ENCODE data around the gene TEX38.

DNA sequence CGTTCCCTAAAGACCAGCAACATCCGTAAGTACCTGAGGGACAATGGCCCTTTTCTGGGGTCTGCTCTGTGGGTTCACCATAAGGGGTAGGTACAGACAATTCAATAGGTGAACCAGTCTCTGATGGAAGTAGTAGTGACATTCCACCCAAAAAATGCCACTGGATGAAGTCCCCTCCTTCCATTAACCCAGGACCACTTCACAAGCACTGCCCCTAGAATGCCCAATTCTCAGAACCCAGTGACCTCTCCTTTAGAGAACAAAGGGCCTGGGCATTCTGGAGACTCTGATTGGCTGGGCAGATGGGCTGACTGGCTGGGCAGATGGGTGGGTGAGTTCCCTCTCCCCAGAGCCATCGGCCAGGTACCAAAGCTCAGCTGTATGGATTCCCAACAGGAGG, at the start of gene TEX38:
- TF ChIP-seq, protein P1, sequence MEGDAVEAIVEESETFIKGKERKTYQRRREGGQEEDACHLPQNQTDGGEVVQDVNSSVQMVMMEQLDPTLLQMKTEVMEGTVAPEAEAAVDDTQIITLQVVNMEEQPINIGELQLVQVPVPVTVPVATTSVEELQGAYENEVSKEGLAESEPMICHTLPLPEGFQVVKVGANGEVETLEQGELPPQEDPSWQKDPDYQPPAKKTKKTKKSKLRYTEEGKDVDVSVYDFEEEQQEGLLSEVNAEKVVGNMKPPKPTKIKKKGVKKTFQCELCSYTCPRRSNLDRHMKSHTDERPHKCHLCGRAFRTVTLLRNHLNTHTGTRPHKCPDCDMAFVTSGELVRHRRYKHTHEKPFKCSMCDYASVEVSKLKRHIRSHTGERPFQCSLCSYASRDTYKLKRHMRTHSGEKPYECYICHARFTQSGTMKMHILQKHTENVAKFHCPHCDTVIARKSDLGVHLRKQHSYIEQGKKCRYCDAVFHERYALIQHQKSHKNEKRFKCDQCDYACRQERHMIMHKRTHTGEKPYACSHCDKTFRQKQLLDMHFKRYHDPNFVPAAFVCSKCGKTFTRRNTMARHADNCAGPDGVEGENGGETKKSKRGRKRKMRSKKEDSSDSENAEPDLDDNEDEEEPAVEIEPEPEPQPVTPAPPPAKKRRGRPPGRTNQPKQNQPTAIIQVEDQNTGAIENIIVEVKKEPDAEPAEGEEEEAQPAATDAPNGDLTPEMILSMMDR (IDR thresholded peaks at IDR 0.05) = no peak
- TF ChIP-seq EZH2 (IDR thresholded peaks at IDR 0.05) = no peak

Measured in neural progenitor cell (in vitro differentiated cells).